Coronary artery (tissue), 2 donors: Measurements from ENCODE around the gene SMAD6.

Experiments used
- DNase-seq: peaks from one replicate; pipeline ENCODE4 v3.0.0-alpha.2; 2017; ENCODE audit warnings: low spot score
- H3K27ac ChIP-seq, 2 donors: fragments of 200-600 bp; sonication (generic); one replicate each; pipeline ENCODE4 v1.5.1; 2016 to 2019
- H3K4me3 ChIP-seq: fragments of 200-600 bp; sonication (generic); 2 replicates; pipeline ENCODE4 v1.5.1; 2016; ENCODE audit warnings: mild to moderate bottlenecking, moderate library complexity
- TF ChIP-seq, protein P1 (sequence below): fragments of 200-600 bp; sonication (generic); IDR thresholded peaks from one replicate; pipeline ENCODE4 v1.5.1; 2019; ENCODE audit warnings: antibody characterized with exemption

SMAD6 gene

DNA sequence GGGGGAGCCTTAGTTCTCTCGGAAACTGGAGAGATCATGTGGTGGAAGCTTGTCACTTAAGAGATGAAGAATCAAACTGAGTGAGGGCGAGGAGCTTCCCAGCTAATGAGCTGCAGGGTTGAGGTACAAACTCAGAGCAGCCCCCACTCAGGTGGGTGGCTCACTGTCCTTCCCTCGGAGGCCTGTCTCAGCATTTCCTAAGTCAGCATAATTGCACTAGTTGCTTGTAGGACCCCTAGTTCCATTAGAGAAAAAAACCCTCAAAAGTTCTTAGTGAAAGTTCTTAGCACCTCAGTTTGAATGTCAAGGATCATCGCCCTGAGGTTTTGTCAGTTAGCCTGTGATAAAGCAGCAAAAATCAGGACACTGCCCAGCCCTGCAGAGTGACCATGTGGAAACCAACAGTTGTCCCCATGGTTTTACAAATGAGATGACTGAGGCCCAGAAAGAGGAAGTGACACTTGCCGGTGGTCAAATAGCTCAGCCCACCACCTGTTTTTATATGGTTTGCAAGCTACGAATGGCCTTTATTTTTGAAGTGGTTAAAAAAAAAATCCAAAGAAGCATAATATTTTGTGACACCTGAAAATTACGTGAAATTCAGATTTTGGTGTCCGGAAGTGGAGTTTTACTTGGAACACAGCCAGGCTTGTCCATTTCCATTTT lies 11.9 kb downstream of the SMAD6 start:
- Histone ChIP-seq H3K4me3 (peak overlapping the region; percentile 30), H3K27ac (peak overlapping the region; percentile 29 to 83)
- DNase-seq = no peak
- TF ChIP-seq, protein P1, sequence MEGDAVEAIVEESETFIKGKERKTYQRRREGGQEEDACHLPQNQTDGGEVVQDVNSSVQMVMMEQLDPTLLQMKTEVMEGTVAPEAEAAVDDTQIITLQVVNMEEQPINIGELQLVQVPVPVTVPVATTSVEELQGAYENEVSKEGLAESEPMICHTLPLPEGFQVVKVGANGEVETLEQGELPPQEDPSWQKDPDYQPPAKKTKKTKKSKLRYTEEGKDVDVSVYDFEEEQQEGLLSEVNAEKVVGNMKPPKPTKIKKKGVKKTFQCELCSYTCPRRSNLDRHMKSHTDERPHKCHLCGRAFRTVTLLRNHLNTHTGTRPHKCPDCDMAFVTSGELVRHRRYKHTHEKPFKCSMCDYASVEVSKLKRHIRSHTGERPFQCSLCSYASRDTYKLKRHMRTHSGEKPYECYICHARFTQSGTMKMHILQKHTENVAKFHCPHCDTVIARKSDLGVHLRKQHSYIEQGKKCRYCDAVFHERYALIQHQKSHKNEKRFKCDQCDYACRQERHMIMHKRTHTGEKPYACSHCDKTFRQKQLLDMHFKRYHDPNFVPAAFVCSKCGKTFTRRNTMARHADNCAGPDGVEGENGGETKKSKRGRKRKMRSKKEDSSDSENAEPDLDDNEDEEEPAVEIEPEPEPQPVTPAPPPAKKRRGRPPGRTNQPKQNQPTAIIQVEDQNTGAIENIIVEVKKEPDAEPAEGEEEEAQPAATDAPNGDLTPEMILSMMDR = no peak

DNA sequence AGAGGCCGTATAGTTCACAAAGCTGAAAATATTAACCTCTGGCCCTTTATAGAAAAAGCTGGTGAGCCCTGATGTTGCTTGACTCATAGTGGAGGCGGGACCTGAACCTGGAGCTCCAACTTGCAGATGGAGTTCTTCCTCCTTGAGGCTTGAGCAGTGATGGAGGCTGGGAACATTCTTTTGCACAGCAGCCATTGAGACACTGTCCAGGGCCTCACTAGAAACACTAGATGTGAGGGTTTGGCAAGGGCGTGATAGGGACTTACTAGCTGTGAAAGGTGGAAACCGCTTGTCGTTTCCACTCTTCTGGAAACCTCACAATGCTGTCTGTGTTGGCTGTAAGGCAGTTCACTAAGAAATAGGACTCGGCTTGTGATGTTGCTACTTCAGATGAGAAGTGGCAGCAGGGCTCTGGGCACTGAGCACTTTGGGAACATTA lies 12.5 kb downstream of the SMAD6 start:
- H3K4me3 ChIP-seq = peak overlapping the region; percentile 30
- peak; percentile 69 for DNase-seq
- peak overlapping the region; percentile 29 to 83 for H3K27ac ChIP-seq
- TF ChIP-seq, protein P1 = no peak

DNA sequence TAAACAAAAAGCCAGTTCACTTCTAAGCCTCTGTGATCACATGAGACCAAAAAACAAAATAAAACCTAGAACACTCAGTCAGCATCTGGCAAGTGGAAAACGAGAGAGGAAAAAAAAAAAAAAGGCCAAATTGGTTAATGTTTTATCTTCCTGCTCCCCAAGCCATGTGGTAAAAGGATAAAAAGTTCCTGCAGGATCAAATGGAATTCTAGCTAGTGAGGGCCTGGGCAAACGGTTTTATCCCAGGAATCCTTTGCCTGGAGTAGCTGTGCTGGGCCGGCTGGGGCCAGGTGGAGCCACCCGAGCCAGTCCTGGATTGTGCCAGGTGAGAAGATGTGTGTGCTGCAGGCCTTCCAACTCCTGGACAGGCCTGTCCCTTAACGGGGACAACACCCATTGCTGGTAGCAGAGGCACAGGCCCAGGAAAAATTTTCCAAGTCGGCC lies 13.2 kb downstream of the SMAD6 start:
- TF ChIP-seq, protein P1 = no peak
- DNase-seq = peak; percentile 72
- Histone ChIP-seq H3K27ac (peak overlapping the region; percentile 29 to 79), H3K4me3 (peak overlapping the region; percentile 52)

DNA sequence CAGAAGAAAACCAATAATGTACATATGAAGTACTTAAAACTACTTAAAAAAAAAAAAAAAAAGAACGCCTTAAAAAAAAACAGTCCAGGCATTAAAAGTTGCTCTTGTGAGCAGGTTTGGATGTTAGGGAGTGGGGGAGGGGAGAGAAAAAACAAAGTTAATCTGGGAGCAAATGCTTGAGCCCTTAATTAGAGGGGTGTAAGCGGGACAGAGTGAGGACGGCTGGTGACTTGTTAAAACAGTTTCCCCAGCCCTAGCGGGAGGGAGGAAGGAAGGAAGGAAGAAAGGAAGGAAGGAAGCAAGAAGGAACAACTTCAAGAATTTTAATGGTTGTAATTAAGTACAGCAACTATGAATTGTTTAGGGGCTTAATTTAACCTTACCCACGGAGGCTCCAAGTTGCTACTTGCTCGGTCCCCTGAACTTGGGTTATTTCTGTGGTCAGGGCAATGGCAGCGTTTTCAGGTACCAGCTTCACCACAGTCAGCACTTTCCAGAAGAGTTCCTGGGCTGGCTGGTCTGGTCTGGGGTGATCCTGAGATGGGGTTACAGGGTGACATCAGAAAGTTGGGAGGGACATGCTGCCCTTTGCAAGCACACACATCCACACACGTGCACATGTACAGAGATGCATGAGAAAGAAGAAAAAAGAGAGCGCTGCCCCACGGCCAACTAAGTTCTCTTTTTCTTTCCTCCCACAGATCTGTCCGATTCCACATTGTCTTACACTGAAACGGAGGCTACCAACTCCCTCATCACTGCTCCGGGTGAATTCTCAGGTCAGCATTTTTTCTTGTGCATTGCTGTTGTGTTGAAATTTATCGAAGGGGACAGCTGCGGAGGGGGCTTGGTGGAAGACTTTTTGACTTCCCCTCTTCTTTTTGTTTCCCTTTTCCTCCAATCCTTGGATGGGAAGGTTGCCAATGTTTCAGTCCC lies 14.0 kb downstream of the SMAD6 start:
- TF ChIP-seq, protein P1 = no peak
- no peak for DNase-seq
- peak overlapping the region; percentile 29 to 86 for H3K27ac ChIP-seq
- H3K4me3 ChIP-seq = peak overlapping the region; percentile 7

DNA sequence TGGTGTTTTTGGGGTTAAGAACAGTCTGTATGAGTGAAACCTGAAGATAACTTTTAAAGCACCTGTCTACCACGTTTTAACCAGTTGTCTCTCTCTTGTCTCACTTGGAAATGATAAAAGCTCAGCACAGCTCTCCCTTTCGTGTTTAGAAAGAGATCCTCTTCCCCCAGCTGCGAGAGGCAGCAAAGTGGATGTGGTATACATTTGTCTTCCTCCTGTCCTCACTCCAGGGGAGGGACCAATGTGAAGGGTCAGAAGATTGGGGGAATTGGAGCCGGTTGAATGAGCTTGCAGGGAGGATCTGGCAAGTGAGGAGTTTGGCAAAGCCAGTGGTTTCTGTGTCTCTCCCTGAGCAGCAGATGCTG lies 14.6 kb downstream of the SMAD6 start:
- Histone ChIP-seq H3K4me3 (peak overlapping the region; percentile 7), H3K27ac (peak overlapping the region; percentile 36 to 86)
- DNase-seq = no peak
- TF ChIP-seq, protein P1 = no peak

DNA sequence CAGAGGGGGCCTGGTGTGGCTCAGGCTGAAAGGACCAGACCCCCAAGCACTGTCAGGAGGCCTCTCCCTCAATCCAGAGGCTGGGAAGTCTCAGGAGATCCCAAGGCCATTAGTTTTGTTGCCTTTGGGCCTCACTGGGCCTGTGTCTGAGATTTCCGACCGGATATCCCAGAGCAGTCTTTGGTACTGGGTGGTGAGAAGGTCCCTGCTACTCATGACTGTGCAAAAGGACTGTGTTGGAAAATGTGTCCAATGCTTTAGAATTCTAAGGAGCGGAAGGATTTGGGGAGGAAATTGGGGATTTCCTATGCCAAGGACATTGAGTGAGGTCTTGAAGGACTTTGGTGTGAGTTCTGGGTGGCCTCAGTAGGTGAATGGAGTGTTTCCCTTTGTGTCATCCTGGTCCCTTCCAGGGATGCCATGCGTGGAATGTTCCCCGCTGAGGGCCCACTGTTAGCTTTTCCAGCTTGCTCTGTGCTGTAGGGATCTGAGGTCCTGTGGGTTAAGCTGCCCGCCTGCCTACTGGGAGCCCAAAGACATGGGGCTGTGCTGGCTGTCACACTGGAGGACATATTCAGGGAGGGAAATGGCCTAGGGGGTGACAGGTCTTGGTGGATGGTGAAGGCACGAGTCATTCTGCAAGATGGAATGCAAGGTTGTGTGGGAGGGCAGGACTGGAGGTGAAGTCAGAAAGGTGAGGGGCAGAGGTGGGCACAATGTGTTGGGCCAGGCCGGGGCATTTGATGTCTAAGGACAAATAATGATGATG lies 16.4 kb downstream of the SMAD6 start:
- DNase-seq = peak; percentile 68
- TF ChIP-seq, protein P1 = no peak
- H3K4me3 ChIP-seq = no peak overlapping the region
- peak overlapping the region; percentile 86 to 89 for H3K27ac ChIP-seq
